Osteocyte (in vitro differentiated cells): ENCODE data around the gene MNAT1. TPM values are rescaled to one million over a fixed set of nuclear protein-coding genes. Genes with fewer than 3 reads are reported as not detected.

ENCODE experiments used
- DNase-seq: peaks from one replicate; pipeline ENCODE4 v3.0.0; 2021; ENCODE audit warnings: mixed read lengths; ENCODE audit not compliant: unreplicated experiment; ENCODE audit errors: extremely low spot score
- H3K27ac Mint-ChIP-seq: one replicate; pipeline ENCODE4 v1.8.0; 2021; ENCODE audit warnings: mild to moderate bottlenecking, mixed read lengths; ENCODE audit not compliant: unreplicated experiment
- H3K27me3 Mint-ChIP-seq: one replicate; pipeline ENCODE4 v1.8.0; 2021; ENCODE audit warnings: mixed read lengths; ENCODE audit not compliant: unreplicated experiment
- H3K36me3 Mint-ChIP-seq: one replicate; pipeline ENCODE4 v1.8.0; 2021; ENCODE audit warnings: mixed read lengths; ENCODE audit not compliant: unreplicated experiment
- H3K4me1 Mint-ChIP-seq: one replicate; pipeline ENCODE4 v1.8.0; 2021; ENCODE audit warnings: mixed read lengths; ENCODE audit not compliant: unreplicated experiment
- H3K4me3 Mint-ChIP-seq: one replicate; pipeline ENCODE4 v1.8.0; 2021; ENCODE audit warnings: mild to moderate bottlenecking, moderate library complexity, mixed read lengths; ENCODE audit not compliant: unreplicated experiment
- H3K9me3 Mint-ChIP-seq: one replicate; pipeline ENCODE4 v1.8.0; 2021; ENCODE audit warnings: mixed read lengths; ENCODE audit not compliant: unreplicated experiment
- total RNA-seq: library from RNA; stranded (reverse); gene quantifications from 2 replicates; pipeline ENCODE4 v1.2.1, GENCODE V29; 2021
- TF ChIP-seq, protein P1 (sequence below): fragments of 200-600 bp; sonication (generic); IDR thresholded peaks from 2 replicates; pipeline ENCODE4 v1.5.0; 2021; ENCODE audit warnings: antibody characterized with exemption, mild to moderate bottlenecking, moderate library complexity

Gene MNAT1
- total RNA-seq, 1 donor from 2014 or later = 59.9 TPM

DNA sequence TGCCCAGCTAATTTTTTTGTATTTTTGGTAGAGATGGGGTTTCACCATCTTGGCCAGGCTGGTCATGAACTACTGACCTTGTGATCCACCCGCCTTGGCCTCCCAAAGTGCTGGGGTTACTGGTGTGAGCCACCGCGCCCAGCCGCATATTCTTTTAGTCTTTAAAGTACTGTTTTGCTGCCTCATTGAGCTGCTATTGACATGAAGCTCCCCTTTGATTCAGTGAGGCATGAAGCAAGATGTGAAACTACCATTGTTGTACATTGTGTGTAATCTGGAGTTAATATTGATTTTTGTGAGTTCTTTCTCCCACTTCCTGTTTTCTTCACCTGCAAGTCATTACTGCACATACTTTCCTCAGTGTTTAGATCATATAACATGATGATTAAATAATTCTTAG is 80.8 kb downstream of the MNAT1 start:
- TF ChIP-seq, protein P1, sequence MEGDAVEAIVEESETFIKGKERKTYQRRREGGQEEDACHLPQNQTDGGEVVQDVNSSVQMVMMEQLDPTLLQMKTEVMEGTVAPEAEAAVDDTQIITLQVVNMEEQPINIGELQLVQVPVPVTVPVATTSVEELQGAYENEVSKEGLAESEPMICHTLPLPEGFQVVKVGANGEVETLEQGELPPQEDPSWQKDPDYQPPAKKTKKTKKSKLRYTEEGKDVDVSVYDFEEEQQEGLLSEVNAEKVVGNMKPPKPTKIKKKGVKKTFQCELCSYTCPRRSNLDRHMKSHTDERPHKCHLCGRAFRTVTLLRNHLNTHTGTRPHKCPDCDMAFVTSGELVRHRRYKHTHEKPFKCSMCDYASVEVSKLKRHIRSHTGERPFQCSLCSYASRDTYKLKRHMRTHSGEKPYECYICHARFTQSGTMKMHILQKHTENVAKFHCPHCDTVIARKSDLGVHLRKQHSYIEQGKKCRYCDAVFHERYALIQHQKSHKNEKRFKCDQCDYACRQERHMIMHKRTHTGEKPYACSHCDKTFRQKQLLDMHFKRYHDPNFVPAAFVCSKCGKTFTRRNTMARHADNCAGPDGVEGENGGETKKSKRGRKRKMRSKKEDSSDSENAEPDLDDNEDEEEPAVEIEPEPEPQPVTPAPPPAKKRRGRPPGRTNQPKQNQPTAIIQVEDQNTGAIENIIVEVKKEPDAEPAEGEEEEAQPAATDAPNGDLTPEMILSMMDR = no peak
- Mint-ChIP-seq H3K4me3 (no peak overlapping the region), H3K4me1 (peaks cover 17% of the 10 kb centered on the region), H3K27ac (no peak overlapping the region), H3K9me3 (no peaks in the 10 kb centered on the region), H3K27me3 (no peaks in the 10 kb centered on the region), H3K36me3 (peaks cover 39% of the 10 kb centered on the region)
- DNase-seq = no peak

GRCh38 chr14:60817113-60817512 is 82.6 kb downstream of the MNAT1 start:
- TF ChIP-seq, protein P1 = no peak
- H3K27me3 Mint-ChIP-seq = no peaks in the 10 kb centered on the region
- H3K27ac Mint-ChIP-seq = no peak overlapping the region
- H3K9me3 Mint-ChIP-seq = no peaks in the 10 kb centered on the region
- H3K36me3 Mint-ChIP-seq = peaks cover 42% of the 10 kb centered on the region
- no peak for DNase-seq
- peaks cover 18% of the 10 kb centered on the region for H3K4me1 Mint-ChIP-seq
- H3K4me3 Mint-ChIP-seq = no peak overlapping the region

GRCh38 chr14:60819575-60819974 is 85.0 kb downstream of the MNAT1 start:
- Mint-ChIP-seq H3K9me3 (no peaks in the 10 kb centered on the region), H3K4me3 (no peak overlapping the region), H3K27me3 (no peaks in the 10 kb centered on the region), H3K27ac (no peak overlapping the region), H3K4me1 (peaks cover 18% of the 10 kb centered on the region), H3K36me3 (peaks cover 34% of the 10 kb centered on the region)
- TF ChIP-seq, protein P1 = no peak
- DNase-seq = no peak

GRCh38 chr14:60838601-60839000 is 104.0 kb downstream of the MNAT1 start:
- TF ChIP-seq, protein P1 = no peak
- DNase-seq = no peak
- no peak overlapping the region for H3K4me3 Mint-ChIP-seq
- H3K4me1 Mint-ChIP-seq = peaks cover 3% of the 10 kb centered on the region
- peaks cover 55% of the 10 kb centered on the region for H3K36me3 Mint-ChIP-seq
- H3K27me3 Mint-ChIP-seq = no peaks in the 10 kb centered on the region
- peaks cover 7% of the 10 kb centered on the region for H3K9me3 Mint-ChIP-seq
- H3K27ac Mint-ChIP-seq = no peak overlapping the region

DNA sequence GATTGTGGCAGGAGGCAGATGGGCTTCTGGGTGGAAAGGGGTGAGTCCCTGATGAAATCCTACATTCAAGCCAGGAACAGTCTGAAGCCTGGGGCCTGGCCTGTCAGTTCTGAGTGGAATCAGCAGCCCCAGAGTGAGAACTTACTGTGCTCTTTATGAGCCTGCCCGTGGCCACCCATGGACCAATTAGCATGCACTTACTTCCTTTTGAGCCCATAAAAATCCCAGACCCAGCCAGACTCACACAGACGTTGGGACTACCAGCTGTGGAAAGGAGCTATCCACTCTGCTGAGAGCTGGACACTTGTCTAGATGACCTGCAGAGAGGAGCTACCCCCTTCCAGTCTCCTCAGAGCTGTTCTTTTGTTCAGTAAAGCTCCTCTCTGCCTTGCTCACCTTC is 104.5 kb downstream of the MNAT1 start:
- no peak overlapping the region for H3K4me3 Mint-ChIP-seq
- TF ChIP-seq, protein P1 = no peak
- H3K27ac Mint-ChIP-seq = no peak overlapping the region
- peaks cover 3% of the 10 kb centered on the region for H3K4me1 Mint-ChIP-seq
- no peak for DNase-seq
- no peaks in the 10 kb centered on the region for H3K27me3 Mint-ChIP-seq
- H3K36me3 Mint-ChIP-seq = peaks cover 56% of the 10 kb centered on the region
- peaks cover 6% of the 10 kb centered on the region for H3K9me3 Mint-ChIP-seq
